Measurements from ENCODE around the gene ASIC1.

The ASIC1 gene

DNA sequence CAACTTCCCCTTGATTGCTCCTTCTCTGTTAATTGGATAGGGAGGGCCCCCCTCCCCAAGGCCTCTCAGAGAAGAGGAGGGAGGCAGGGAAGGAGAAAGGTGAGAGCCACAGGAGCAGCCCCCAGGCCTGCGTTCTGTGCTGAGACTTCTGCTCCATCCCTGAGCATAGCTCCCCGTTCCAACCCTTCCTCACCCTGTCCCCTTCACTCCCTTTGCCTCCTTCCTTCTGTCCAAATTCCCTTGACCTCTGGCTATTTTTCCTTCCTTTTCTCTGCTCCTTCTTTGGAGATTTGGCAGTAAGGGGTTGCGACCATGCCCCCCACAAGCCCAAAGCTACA is 788 bp upstream of the ASIC1 start:
- Histone ChIP-seq H3K4me1 (ENCODE audit: insufficient read depth, low read length, poor library complexity, severe bottlenecking) (peaks cover 50% of the 10 kb centered on the region), H3K27me3 (ENCODE audit: insufficient read depth, low read length, poor library complexity, severe bottlenecking) (no peaks in the 10 kb centered on the region), H3K4me2 (ENCODE audit: low read depth, low read length, poor library complexity, severe bottlenecking) (peak overlapping the region; percentile 87), H3K9ac (ENCODE audit: low read depth, low read length, poor library complexity, severe bottlenecking) (peak overlapping the region; percentile 39), H3K79me2 (ENCODE audit: insufficient read depth, low read length) (no peaks in the 10 kb centered on the region), H3K9me2 (replicated peaks; ENCODE audit: low read depth, low read length) (no peaks in the 10 kb centered on the region), H2AFZ (ENCODE audit: low read length) (0 out of 2 replicates have a peak overlapping the region, but pooled peaks have one; percentile 69), H3F3A (ENCODE audit: low read depth) (no peaks in the 10 kb centered on the region), H4K20me1 (ENCODE audit: insufficient read depth, low read length, poor library complexity, severe bottlenecking) (no peaks in the 10 kb centered on the region), H3K4me3 (ENCODE audit: low read length, poor library complexity, severe bottlenecking) (peak overlapping the region; percentile 72), H3K36me3 (ENCODE audit: insufficient read depth, low read length) (no peaks in the 10 kb centered on the region), H3K9me3 (ENCODE audit: insufficient read depth, low read depth, low read length) (no peaks in the 10 kb centered on the region)
- TF ChIP-seq EZH2phosphoT487 (IDR thresholded peaks at IDR 0.05; ENCODE audit: borderline replicate concordance), result no peak
- TF ChIP-seq, protein P1, sequence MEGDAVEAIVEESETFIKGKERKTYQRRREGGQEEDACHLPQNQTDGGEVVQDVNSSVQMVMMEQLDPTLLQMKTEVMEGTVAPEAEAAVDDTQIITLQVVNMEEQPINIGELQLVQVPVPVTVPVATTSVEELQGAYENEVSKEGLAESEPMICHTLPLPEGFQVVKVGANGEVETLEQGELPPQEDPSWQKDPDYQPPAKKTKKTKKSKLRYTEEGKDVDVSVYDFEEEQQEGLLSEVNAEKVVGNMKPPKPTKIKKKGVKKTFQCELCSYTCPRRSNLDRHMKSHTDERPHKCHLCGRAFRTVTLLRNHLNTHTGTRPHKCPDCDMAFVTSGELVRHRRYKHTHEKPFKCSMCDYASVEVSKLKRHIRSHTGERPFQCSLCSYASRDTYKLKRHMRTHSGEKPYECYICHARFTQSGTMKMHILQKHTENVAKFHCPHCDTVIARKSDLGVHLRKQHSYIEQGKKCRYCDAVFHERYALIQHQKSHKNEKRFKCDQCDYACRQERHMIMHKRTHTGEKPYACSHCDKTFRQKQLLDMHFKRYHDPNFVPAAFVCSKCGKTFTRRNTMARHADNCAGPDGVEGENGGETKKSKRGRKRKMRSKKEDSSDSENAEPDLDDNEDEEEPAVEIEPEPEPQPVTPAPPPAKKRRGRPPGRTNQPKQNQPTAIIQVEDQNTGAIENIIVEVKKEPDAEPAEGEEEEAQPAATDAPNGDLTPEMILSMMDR (conservative IDR thresholded peaks at IDR 0.05; ENCODE audit: low read length), result no peak

DNA sequence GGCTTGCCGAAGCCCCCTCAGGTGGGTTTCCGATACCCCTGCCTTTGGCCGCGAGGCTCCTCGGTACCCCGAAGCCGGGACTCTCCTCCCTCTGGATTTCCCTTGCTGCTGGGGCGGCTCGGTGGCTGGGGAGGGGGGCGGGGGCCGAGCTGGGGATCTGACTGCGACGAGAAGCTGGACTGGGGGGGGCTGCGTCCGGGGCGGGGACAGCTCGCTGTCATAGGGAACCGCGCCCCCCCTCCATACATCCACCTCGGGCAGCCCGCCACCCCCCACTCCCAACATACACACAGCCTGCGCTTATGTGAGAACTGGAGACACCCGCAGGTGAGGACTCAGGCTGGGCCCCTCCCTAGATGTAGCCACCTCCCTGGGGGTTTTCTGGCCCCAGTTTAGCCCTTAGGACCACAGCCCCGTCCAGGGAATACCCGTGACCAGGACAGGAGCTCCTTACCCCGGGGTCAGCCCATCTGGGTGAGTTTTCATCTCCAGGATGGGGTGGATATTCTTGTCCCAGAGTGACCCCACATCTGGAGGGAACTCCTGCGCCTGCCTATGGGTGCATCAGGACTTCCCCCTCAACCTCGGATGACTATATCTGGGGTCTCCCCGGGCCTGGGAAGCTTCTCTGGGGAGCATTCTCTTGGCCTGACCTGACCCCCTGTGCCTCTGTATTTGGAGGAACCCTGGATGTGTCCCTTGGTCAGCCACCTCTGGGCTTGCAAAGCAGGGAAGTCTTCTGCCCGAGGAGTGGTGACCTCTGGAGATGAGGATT is 687 bp downstream of the ASIC1 start:
- H3K4me2 ChIP-seq (ENCODE audit: low read depth, low read length, poor library complexity, severe bottlenecking), result peak overlapping the region; percentile 87
- H3K36me3 ChIP-seq (ENCODE audit: insufficient read depth, low read length), result no peaks in the 10 kb centered on the region
- no peaks in the 10 kb centered on the region for H3F3A ChIP-seq (ENCODE audit: low read depth)
- no peaks in the 10 kb centered on the region for H3K9me3 ChIP-seq (ENCODE audit: insufficient read depth, low read depth, low read length)
- peaks cover 65% of the 10 kb centered on the region for H3K4me1 ChIP-seq (ENCODE audit: insufficient read depth, low read length, poor library complexity, severe bottlenecking)
- peak overlapping the region; percentile 57 for H3K9ac ChIP-seq (ENCODE audit: low read depth, low read length, poor library complexity, severe bottlenecking)
- no peak overlapping the region for H2AFZ ChIP-seq (ENCODE audit: low read length)
- H3K4me3 ChIP-seq (ENCODE audit: low read length, poor library complexity, severe bottlenecking), result peak overlapping the region; percentile 72
- H4K20me1 ChIP-seq (ENCODE audit: insufficient read depth, low read length, poor library complexity, severe bottlenecking), result no peaks in the 10 kb centered on the region
- H3K9me2 ChIP-seq (replicated peaks; ENCODE audit: low read depth, low read length), result no peaks in the 10 kb centered on the region
- TF ChIP-seq, protein P1 (conservative IDR thresholded peaks at IDR 0.05; ENCODE audit: low read length), result no peak
- no peak for TF ChIP-seq EZH2phosphoT487 (IDR thresholded peaks at IDR 0.05; ENCODE audit: borderline replicate concordance)
- no peaks in the 10 kb centered on the region for H3K79me2 ChIP-seq (ENCODE audit: insufficient read depth, low read length)
- no peaks in the 10 kb centered on the region for H3K27me3 ChIP-seq (ENCODE audit: insufficient read depth, low read length, poor library complexity, severe bottlenecking)

DNA sequence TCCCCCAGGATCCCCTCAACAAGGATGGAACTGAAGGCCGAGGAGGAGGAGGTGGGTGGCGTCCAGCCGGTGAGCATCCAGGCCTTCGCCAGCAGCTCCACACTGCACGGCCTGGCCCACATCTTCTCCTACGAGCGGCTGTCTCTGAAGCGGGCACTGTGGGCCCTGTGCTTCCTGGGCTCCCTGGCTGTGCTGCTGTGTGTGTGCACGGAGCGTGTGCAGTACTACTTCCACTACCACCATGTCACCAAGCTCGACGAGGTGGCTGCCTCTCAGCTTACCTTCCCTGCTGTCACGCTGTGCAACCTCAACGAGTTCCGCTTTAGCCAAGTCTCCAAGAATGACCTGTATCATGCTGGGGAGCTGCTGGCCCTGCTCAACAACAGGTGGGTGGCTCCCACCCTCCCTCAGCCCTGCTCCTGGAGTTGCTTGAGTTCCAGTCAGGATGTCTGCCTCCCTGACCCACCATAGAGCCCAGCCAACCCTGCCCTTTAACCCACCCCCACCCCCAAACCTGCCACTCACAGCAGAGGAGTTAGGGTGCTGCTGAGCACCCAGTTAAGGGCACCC is 1.4 kb downstream of the ASIC1 start:
- Histone ChIP-seq H4K20me1 (ENCODE audit: insufficient read depth, low read length, poor library complexity, severe bottlenecking) (no peaks in the 10 kb centered on the region), H3K79me2 (ENCODE audit: insufficient read depth, low read length) (no peaks in the 10 kb centered on the region), H3K27me3 (ENCODE audit: insufficient read depth, low read length, poor library complexity, severe bottlenecking) (no peaks in the 10 kb centered on the region), H3K4me2 (ENCODE audit: low read depth, low read length, poor library complexity, severe bottlenecking) (peak overlapping the region; percentile 87), H2AFZ (ENCODE audit: low read length) (no peak overlapping the region), H3K9me3 (ENCODE audit: insufficient read depth, low read depth, low read length) (no peaks in the 10 kb centered on the region), H3K9me2 (replicated peaks; ENCODE audit: low read depth, low read length) (no peaks in the 10 kb centered on the region), H3K36me3 (ENCODE audit: insufficient read depth, low read length) (no peaks in the 10 kb centered on the region), H3F3A (ENCODE audit: low read depth) (no peaks in the 10 kb centered on the region), H3K9ac (ENCODE audit: low read depth, low read length, poor library complexity, severe bottlenecking) (peak overlapping the region; percentile 29), H3K4me1 (ENCODE audit: insufficient read depth, low read length, poor library complexity, severe bottlenecking) (peaks cover 68% of the 10 kb centered on the region), H3K4me3 (ENCODE audit: low read length, poor library complexity, severe bottlenecking) (peak overlapping the region; percentile 72)
- TF ChIP-seq, protein P1 (conservative IDR thresholded peaks at IDR 0.05; ENCODE audit: low read length), result no peak
- TF ChIP-seq EZH2phosphoT487 (IDR thresholded peaks at IDR 0.05; ENCODE audit: borderline replicate concordance), result no peak
